ENCODE results near the gene KRTAP1-3.

- TF ChIP-seq POLR2AphosphoS5 (IDR thresholded peaks at IDR 0.05; ENCODE audit: low read depth, low read length) (no peak), POLR2A (IDR thresholded peaks at IDR 0.05; ENCODE audit: low read depth, low read length) (no peak), TAF1 (IDR thresholded peaks at IDR 0.05; ENCODE audit: borderline replicate concordance, low read depth, low read length) (no peak)
Observed at GRCh38 chr17:41020336-41020735, 14.3 kb downstream of the KRTAP1-3 start.
